Measurements from ENCODE around the gene DENND1A. TPM values are rescaled to one million over a fixed set of nuclear protein-coding genes. Genes with fewer than 3 reads are reported as not detected.

DENND1A gene
- total RNA-seq, 1 experiment from 2014 or later: 23.5 TPM

GRCh38 chr9:123342247-123342646 lies 587.7 kb downstream of the DENND1A start (continued):
- TF ChIP-seq STAT6 (CRISPR knock-in tag; conservative IDR thresholded peaks at IDR 0.05; ENCODE audit: low read depth) (no peak), NFATC4 (CRISPR knock-in tag; IDR thresholded peaks at IDR 0.05) (no peak), ZNF425 (CRISPR knock-in tag; conservative IDR thresholded peaks at IDR 0.05) (no peak), ZNF121 (CRISPR knock-in tag; IDR thresholded peaks at IDR 0.05) (no peak), IRF2 (CRISPR knock-in tag; IDR thresholded peaks at IDR 0.05; ENCODE audit: borderline replicate concordance, low read depth) (no peak), NFE2L1 (CRISPR knock-in tag; IDR thresholded peaks at IDR 0.05) (no peak)

- DNase-seq (ENCODE audit: low spot score): no peak
- POLR2A ChIA-PET: no interaction called here
- no peak for TF ChIP-seq KAT7 (CRISPR knock-in tag; IDR thresholded peaks at IDR 0.05; ENCODE audit: borderline replicate concordance)
- TF ChIP-seq SOX15 (CRISPR knock-in tag; IDR thresholded peaks at IDR 0.05): no peak
Observed at GRCh38 chr9:123341816-123342215, 588.1 kb downstream of the DENND1A start.

GRCh38 chr9:123339666-123340510 lies 590.0 kb downstream of the DENND1A start:
- Mint-ChIP-seq H3K4me3 (no peak overlapping the region), H3K27me3 (ENCODE audit: low read depth) (no peaks in the 10 kb centered on the region), H3K9me3 (no peaks in the 10 kb centered on the region), H3K27ac (peak overlapping the region; percentile 69), H3K4me1 (peaks cover 30% of the 10 kb centered on the region), H3K36me3 (no peaks in the 10 kb centered on the region)
- DNase-seq (ENCODE audit: low spot score): no peak
- TF ChIP-seq NR3C1 (CRISPR knock-in tag; conservative IDR thresholded peaks at IDR 0.05; ENCODE audit: low read depth): no peak
- TF ChIP-seq RORB (CRISPR knock-in tag; IDR thresholded peaks at IDR 0.05): no peak
- no peak for TF ChIP-seq FOXJ3 (CRISPR knock-in tag; IDR thresholded peaks at IDR 0.05; ENCODE audit: borderline replicate concordance)
- no peak for TF ChIP-seq ZNF121 (CRISPR knock-in tag; IDR thresholded peaks at IDR 0.05)
- no peak for TF ChIP-seq GTF2I (CRISPR knock-in tag; conservative IDR thresholded peaks at IDR 0.05)
- TF ChIP-seq ATF3 (CRISPR knock-in tag; conservative IDR thresholded peaks at IDR 0.05): no peak
- no peak for TF ChIP-seq SOX15 (CRISPR knock-in tag; IDR thresholded peaks at IDR 0.05)
- no peak for TF ChIP-seq JAZF1 (CRISPR knock-in tag; IDR thresholded peaks at IDR 0.05)
- no peak for TF ChIP-seq NFE2L1 (CRISPR knock-in tag; IDR thresholded peaks at IDR 0.05)
- no peak for TF ChIP-seq IRF2 (CRISPR knock-in tag; IDR thresholded peaks at IDR 0.05; ENCODE audit: borderline replicate concordance, low read depth)
- TF ChIP-seq ZNF416 (CRISPR knock-in tag; IDR thresholded peaks at IDR 0.05): no peak
- TF ChIP-seq USF1 (CRISPR knock-in tag; IDR thresholded peaks at IDR 0.05): no peak
- no peak for TF ChIP-seq ZSCAN18 (CRISPR knock-in tag; IDR thresholded peaks at IDR 0.05)
- no peak for TF ChIP-seq CTCF (IDR thresholded peaks at IDR 0.05)
- no peak for TF ChIP-seq SMAD4 (CRISPR knock-in tag; IDR thresholded peaks at IDR 0.05)
- TF ChIP-seq ZNF423 (CRISPR knock-in tag; IDR thresholded peaks at IDR 0.05): no peak
- TF ChIP-seq ATF2 (CRISPR knock-in tag; IDR thresholded peaks at IDR 0.05; ENCODE audit: borderline replicate concordance, low read depth): no peak
- TF ChIP-seq FOXK1 (CRISPR knock-in tag; IDR thresholded peaks at IDR 0.05): no peak
- ChIA-PET POLR2A (no interaction called here), CTCF (interaction anchor here (1.0 to 1.4 kb wide), 2 partner anchors 10 to 237 kb away, joined by 4 to 6 read pairs; no protein-coding TSS in a partner anchor)
- ATAC-seq: peak; percentile 27

More at GRCh38 chr9:123341816-123342215, 588.1 kb downstream of the DENND1A start:
- Mint-ChIP-seq H3K27me3 (ENCODE audit: low read depth) (no peaks in the 10 kb centered on the region), H3K36me3 (no peaks in the 10 kb centered on the region), H3K4me1 (peaks cover 17% of the 10 kb centered on the region), H3K27ac (no peak overlapping the region), H3K9me3 (no peaks in the 10 kb centered on the region), H3K4me3 (no peak overlapping the region)
- no peak for ATAC-seq
- CTCF ChIA-PET: interaction anchor here (1.3 kb wide), 1 partner anchor 58 kb away, joined by 4 read pairs; no protein-coding TSS in a partner anchor
